ENCODE measurements around the gene TALDO1.

- TF ChIP-seq CTCF (IDR thresholded peaks at IDR 0.05) (no peak), POLR2A (IDR thresholded peaks at IDR 0.05) (no peak)
Observed at GRCh38 chr11:796565-797295, 49.5 kb downstream of the TALDO1 start.
